HCT116 (cell line): ENCODE results near the gene SLC35F3.

ENCODE experiments used
- CBX3 ChIP-seq: IDR thresholded peaks from 2 replicates; pipeline ENCODE4 v1.6.1; 2012; ENCODE audit warnings: low read depth
- EGR1 ChIP-seq: IDR thresholded peaks from 2 replicates; pipeline ENCODE4 v1.6.1; 2012; ENCODE audit warnings: low read depth
- EZH2 ChIP-seq: fragments of 200-600 bp; sonication (generic); IDR thresholded peaks from 2 replicates; pipeline ENCODE4 v1.6.1; 2017; ENCODE audit warnings: antibody characterized with exemption, mixed run types
- POLR2A ChIP-seq: IDR thresholded peaks from 2 replicates; pipeline ENCODE4 v1.7.0; 2011; ENCODE audit warnings: borderline replicate concordance; ENCODE audit not compliant: insufficient read depth, insufficient read length; ENCODE audit errors: extremely low read depth
- POLR2AphosphoS5 ChIP-seq: IDR thresholded peaks from 2 replicates; pipeline ENCODE4 v1.6.1; 2011; ENCODE audit warnings: mild to moderate bottlenecking, low read depth, low read length, moderate library complexity
- SIN3A ChIP-seq: IDR thresholded peaks from 2 replicates; pipeline ENCODE4 v1.6.1; 2012; ENCODE audit warnings: low read depth
- ZNF274 ChIP-seq: fragments of 200-500 bp; sonication (Bioruptor generic); IDR thresholded peaks from 2 replicates; pipeline ENCODE4 v1.6.1; 2014; ENCODE audit warnings: mild to moderate bottlenecking, low read depth, low read length, inconsistent platforms
- TF ChIP-seq, protein P1 (sequence below): IDR thresholded peaks from 2 replicates; pipeline ENCODE4 v1.6.1; 2011; ENCODE audit warnings: mild to moderate bottlenecking, low read length, moderate library complexity; ENCODE audit not compliant: insufficient replicate concordance; ENCODE audit errors: extremely low read depth
- TF ChIP-seq, protein P2 (sequence below), 3 experiments: fragments of 200-600 bp in 1 of 3; sonication (generic) in 1 of 3; IDR thresholded peaks in 2 of 3; conservative IDR thresholded peaks in 1 of 3; 2 replicates each; pipeline ENCODE4 v1.5.1; 2012 to 2017; ENCODE audit warnings: low read depth in 2 of 3, low read length in 2 of 3, antibody characterized with exemption in 1 of 3, borderline replicate concordance in 1 of 3, control low read depth in 1 of 3, mild to moderate bottlenecking in 1 of 3, mixed read lengths in 1 of 3, mixed run types in 1 of 3, moderate library complexity in 1 of 3; ENCODE audit not compliant: insufficient read depth in 1 of 3

- TF ChIP-seq POLR2A, result no peak
- no peak for TF ChIP-seq ZNF274
- TF ChIP-seq, protein P1, sequence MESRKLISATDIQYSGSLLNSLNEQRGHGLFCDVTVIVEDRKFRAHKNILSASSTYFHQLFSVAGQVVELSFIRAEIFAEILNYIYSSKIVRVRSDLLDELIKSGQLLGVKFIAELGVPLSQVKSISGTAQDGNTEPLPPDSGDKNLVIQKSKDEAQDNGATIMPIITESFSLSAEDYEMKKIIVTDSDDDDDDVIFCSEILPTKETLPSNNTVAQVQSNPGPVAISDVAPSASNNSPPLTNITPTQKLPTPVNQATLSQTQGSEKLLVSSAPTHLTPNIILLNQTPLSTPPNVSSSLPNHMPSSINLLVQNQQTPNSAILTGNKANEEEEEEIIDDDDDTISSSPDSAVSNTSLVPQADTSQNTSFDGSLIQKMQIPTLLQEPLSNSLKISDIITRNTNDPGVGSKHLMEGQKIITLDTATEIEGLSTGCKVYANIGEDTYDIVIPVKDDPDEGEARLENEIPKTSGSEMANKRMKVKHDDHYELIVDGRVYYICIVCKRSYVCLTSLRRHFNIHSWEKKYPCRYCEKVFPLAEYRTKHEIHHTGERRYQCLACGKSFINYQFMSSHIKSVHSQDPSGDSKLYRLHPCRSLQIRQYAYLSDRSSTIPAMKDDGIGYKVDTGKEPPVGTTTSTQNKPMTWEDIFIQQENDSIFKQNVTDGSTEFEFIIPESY, result no peak
- TF ChIP-seq POLR2AphosphoS5, result no peak
- TF ChIP-seq, protein P2, sequence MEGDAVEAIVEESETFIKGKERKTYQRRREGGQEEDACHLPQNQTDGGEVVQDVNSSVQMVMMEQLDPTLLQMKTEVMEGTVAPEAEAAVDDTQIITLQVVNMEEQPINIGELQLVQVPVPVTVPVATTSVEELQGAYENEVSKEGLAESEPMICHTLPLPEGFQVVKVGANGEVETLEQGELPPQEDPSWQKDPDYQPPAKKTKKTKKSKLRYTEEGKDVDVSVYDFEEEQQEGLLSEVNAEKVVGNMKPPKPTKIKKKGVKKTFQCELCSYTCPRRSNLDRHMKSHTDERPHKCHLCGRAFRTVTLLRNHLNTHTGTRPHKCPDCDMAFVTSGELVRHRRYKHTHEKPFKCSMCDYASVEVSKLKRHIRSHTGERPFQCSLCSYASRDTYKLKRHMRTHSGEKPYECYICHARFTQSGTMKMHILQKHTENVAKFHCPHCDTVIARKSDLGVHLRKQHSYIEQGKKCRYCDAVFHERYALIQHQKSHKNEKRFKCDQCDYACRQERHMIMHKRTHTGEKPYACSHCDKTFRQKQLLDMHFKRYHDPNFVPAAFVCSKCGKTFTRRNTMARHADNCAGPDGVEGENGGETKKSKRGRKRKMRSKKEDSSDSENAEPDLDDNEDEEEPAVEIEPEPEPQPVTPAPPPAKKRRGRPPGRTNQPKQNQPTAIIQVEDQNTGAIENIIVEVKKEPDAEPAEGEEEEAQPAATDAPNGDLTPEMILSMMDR (IDR thresholded peaks at IDR 0.05 in 2 of 3, conservative IDR thresholded peaks at IDR 0.05 in 1 of 3; ENCODE audit: borderline replicate concordance in 1 of 3, insufficient read depth in 1 of 3, low read depth in 2 of 3, low read length in 2 of 3), result no peak
- TF ChIP-seq EZH2, result no peak
- no peak for TF ChIP-seq SIN3A
- TF ChIP-seq EGR1, result no peak
- TF ChIP-seq CBX3, result no peak
Observed at GRCh38 chr1:234327577-234328164, 423.2 kb downstream of the SLC35F3 start.
